ENCODE results near the gene SIRPD.
"Not testable (repeated sequence)": the region's sequence is repeated elsewhere in the genome, so short reads cannot be mapped to it uniquely, and the experiment has no call there.

SIRPD gene

GRCh38 chr20:1507276-1507675 is 50.2 kb downstream of the SIRPD start:
- no peak overlapping the region for H3K4me3 ChIP-seq (ENCODE audit: low read depth, low read length)
- no peak for TF ChIP-seq CTCF (IDR thresholded peaks at IDR 0.05; ENCODE audit: borderline replicate concordance, insufficient read depth, low read depth, low read length)

- TF ChIP-seq CTCF (IDR thresholded peaks at IDR 0.05; ENCODE audit: borderline replicate concordance, insufficient read depth, low read depth, low read length), result no peak
- no peak overlapping the region for H3K4me3 ChIP-seq (ENCODE audit: low read depth, low read length)
Observed at GRCh38 chr20:1505871-1506270, 51.6 kb downstream of the SIRPD start.

DNA sequence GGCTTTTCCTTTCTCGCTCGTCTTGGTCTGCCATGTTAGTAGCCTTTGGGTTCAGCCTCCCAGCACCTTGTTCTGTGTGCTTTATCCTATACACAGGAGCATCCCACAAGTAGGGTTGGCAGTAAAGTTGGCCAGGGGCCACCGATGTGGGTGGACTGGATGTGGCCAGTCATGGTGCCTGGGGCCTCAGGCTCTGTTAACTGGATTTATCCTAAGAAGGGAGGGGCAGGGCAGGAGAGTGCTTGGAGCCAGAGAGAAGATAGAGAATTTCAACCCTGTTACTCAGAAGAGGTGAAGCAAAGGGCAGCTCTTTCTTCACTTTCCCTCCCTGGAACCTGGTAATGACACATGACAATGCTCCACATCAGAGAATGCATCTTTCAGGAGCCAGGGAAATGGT is 52.1 kb downstream of the SIRPD start:
- TF ChIP-seq CTCF (IDR thresholded peaks at IDR 0.05; ENCODE audit: borderline replicate concordance, insufficient read depth, low read depth, low read length), result no peak
- no peak overlapping the region for H3K4me3 ChIP-seq (ENCODE audit: low read depth, low read length)

GRCh38 chr20:1503564-1504227 is 53.8 kb downstream of the SIRPD start:
- peak; percentile 93 for TF ChIP-seq CTCF (IDR thresholded peaks at IDR 0.05; ENCODE audit: borderline replicate concordance, insufficient read depth, low read depth, low read length)
- no peak overlapping the region for H3K4me3 ChIP-seq (ENCODE audit: low read depth, low read length)

- TF ChIP-seq CTCF (IDR thresholded peaks at IDR 0.05; ENCODE audit: borderline replicate concordance, insufficient read depth, low read depth, low read length), result no peak
- no peak overlapping the region for H3K4me3 ChIP-seq (ENCODE audit: low read depth, low read length)
Observed at GRCh38 chr20:1500496-1500895, 57.0 kb downstream of the SIRPD start.

GRCh38 chr20:1499528-1500420 is 57.7 kb downstream of the SIRPD start:
- no peak overlapping the region for H3K4me3 ChIP-seq (ENCODE audit: low read depth, low read length)
- no peak for TF ChIP-seq CTCF (IDR thresholded peaks at IDR 0.05; ENCODE audit: borderline replicate concordance, insufficient read depth, low read depth, low read length)

- not testable (repeated sequence) for H3K4me3 ChIP-seq (ENCODE audit: low read depth, low read length)
Observed at GRCh38 chr20:1497371-1497770, 60.1 kb downstream of the SIRPD start.

All from GM12875 (cell line).